H9 (cell line): ENCODE data around the gene SYNPO. TPM values are rescaled to one million over a fixed set of nuclear protein-coding genes. Genes with fewer than 3 reads are reported as not detected.

Experiments
- DNase-seq: peaks from one replicate; pipeline ENCODE4 v3.0.0-alpha.2; 2017
- H2AFZ ChIP-seq: one replicate; pipeline ENCODE4 v1.6.1; 2013; ENCODE audit warnings: mild to moderate bottlenecking, low read length, control low read depth, moderate library complexity
- H2AK5ac ChIP-seq: 2 replicates; pipeline ENCODE4 v1.6.1; 2013; ENCODE audit warnings: low read length, control low read depth, mixed read lengths; ENCODE audit not compliant: insufficient read length
- H2BK120ac ChIP-seq: one replicate; pipeline ENCODE4 v1.6.1; 2013; ENCODE audit warnings: low read depth, mild to moderate bottlenecking, low read length, control low read depth, inconsistent platforms; ENCODE audit not compliant: poor library complexity, severe bottlenecking
- H2BK12ac ChIP-seq: 2 replicates; pipeline ENCODE4 v1.6.1; 2013; ENCODE audit warnings: low read length, control low read depth, mixed read lengths, low read depth; ENCODE audit not compliant: insufficient read length
- H2BK15ac ChIP-seq: 2 replicates; pipeline ENCODE4 v1.6.1; 2013; ENCODE audit warnings: low read depth, low read length, control low read depth
- H2BK20ac ChIP-seq: one replicate; pipeline ENCODE4 v1.6.1; 2013; ENCODE audit warnings: low read depth, mild to moderate bottlenecking, low read length, control low read depth, inconsistent platforms; ENCODE audit not compliant: poor library complexity, severe bottlenecking
- H2BK5ac ChIP-seq: 2 replicates; pipeline ENCODE4 v1.6.1; 2013; ENCODE audit warnings: low read length, control low read depth, mixed read lengths; ENCODE audit not compliant: insufficient read length
- H3K14ac ChIP-seq: 2 replicates; pipeline ENCODE4 v1.6.1; 2013; ENCODE audit warnings: low read length, control low read depth; ENCODE audit not compliant: insufficient read depth
- H3K18ac ChIP-seq: 2 replicates; pipeline ENCODE4 v1.6.1; 2013; ENCODE audit warnings: low read depth, mild to moderate bottlenecking, mixed read lengths, low read length, control low read depth; ENCODE audit not compliant: insufficient read length
- H3K23ac ChIP-seq: 2 replicates; pipeline ENCODE4 v1.6.1; 2013; ENCODE audit warnings: low read length, control low read depth, mixed read lengths, low read depth; ENCODE audit not compliant: insufficient read length
- H3K23me2 ChIP-seq: 2 replicates; pipeline ENCODE4 v1.6.1; 2013; ENCODE audit warnings: low read depth, mild to moderate bottlenecking, mixed read lengths, low read length, control low read depth; ENCODE audit not compliant: insufficient read length, poor library complexity, severe bottlenecking
- H3K27ac ChIP-seq: 2 replicates; pipeline ENCODE4 v1.5.1; 2013; ENCODE audit warnings: low read length, control low read depth, mixed read lengths, low read depth; ENCODE audit not compliant: insufficient read length
- H3K27me3 ChIP-seq: 2 replicates; pipeline ENCODE4 v1.6.1; 2013; ENCODE audit warnings: low read length, control low read depth, inconsistent platforms; ENCODE audit not compliant: insufficient read depth
- H3K4ac ChIP-seq: 2 replicates; pipeline ENCODE4 v1.6.1; 2013; ENCODE audit warnings: low read depth, mild to moderate bottlenecking, control low read depth, inconsistent platforms, low read length, moderate library complexity
- H3K4me1 ChIP-seq: 2 replicates; pipeline ENCODE4 v1.6.1; 2013; ENCODE audit warnings: low read length, control low read depth, inconsistent platforms; ENCODE audit not compliant: insufficient read depth
- H3K4me2 ChIP-seq: 2 replicates; pipeline ENCODE4 v1.6.1; 2013; ENCODE audit warnings: low read length, control low read depth, mixed read lengths; ENCODE audit not compliant: insufficient read length, insufficient read depth
- H3K56ac ChIP-seq: 2 replicates; pipeline ENCODE4 v1.6.1; 2013; ENCODE audit warnings: low read depth, mild to moderate bottlenecking, mixed read lengths, low read length, control low read depth; ENCODE audit not compliant: insufficient read length
- H3K79me1 ChIP-seq: 2 replicates; pipeline ENCODE4 v1.6.1; 2013; ENCODE audit warnings: low read depth, mild to moderate bottlenecking, moderate library complexity, low read length, control low read depth, inconsistent platforms; ENCODE audit not compliant: insufficient read depth, poor library complexity, severe bottlenecking
- H3K79me2 ChIP-seq: 2 replicates; pipeline ENCODE4 v1.6.1; 2013; ENCODE audit warnings: low read length, control low read depth, inconsistent platforms; ENCODE audit not compliant: insufficient read depth
- H3K9ac ChIP-seq: 2 replicates; pipeline ENCODE4 v1.6.1; 2013; ENCODE audit warnings: low read length, control low read depth, mixed read lengths; ENCODE audit not compliant: insufficient read length; ENCODE audit errors: extremely low read depth
- H3K9me3 ChIP-seq: one replicate; pipeline ENCODE4 v1.6.1; 2013; ENCODE audit warnings: low read depth, low read length, inconsistent platforms; ENCODE audit not compliant: control insufficient read depth
- H3T11ph ChIP-seq: one replicate; pipeline ENCODE4 v1.6.1; 2013; ENCODE audit warnings: mild to moderate bottlenecking, low read length, control low read depth, inconsistent platforms
- H4K20me1 ChIP-seq: one replicate; pipeline ENCODE4 v1.6.1; 2013; ENCODE audit not compliant: control insufficient read depth, insufficient read length, insufficient read depth
- H4K5ac ChIP-seq: 2 replicates; pipeline ENCODE4 v1.6.1; 2013; ENCODE audit warnings: low read depth, mild to moderate bottlenecking, mixed read lengths, low read length, control low read depth; ENCODE audit not compliant: insufficient read length
- H4K8ac ChIP-seq: replicated peaks from 2 replicates; pipeline ENCODE4 v1.6.1; 2013; ENCODE audit warnings: low read length, control low read depth, mixed read lengths, low read depth; ENCODE audit not compliant: insufficient read length
- H4K91ac ChIP-seq: 2 replicates; pipeline ENCODE4 v1.6.1; 2013; ENCODE audit warnings: low read depth, mild to moderate bottlenecking, moderate library complexity, mixed read lengths, low read length, control low read depth; ENCODE audit not compliant: insufficient read length
- H3K27ac Mint-ChIP-seq, 3 experiments: 2 replicates in 2 of 3; 3 replicates in 1 of 3; pipeline ENCODE4 v1.8.0; 2020 to 2021; ENCODE audit warnings: mixed read lengths in 3 of 3, mild to moderate bottlenecking in 1 of 3, moderate library complexity in 1 of 3
- H3K27me3 Mint-ChIP-seq: 2 replicates; pipeline ENCODE4 v1.8.0; 2021; ENCODE audit warnings: low read depth, mild to moderate bottlenecking, moderate library complexity, mixed read lengths
- H3K36me3 Mint-ChIP-seq, 3 experiments: 2 replicates in 2 of 3; 3 replicates in 1 of 3; pipeline ENCODE4 v1.8.0; 2020 to 2021; ENCODE audit warnings: low read depth in 3 of 3, mixed read lengths in 3 of 3; ENCODE audit not compliant: insufficient read depth in 1 of 3
- H3K4me1 Mint-ChIP-seq, 2 experiments: 2 replicates each; pipeline ENCODE4 v1.8.0; 2020; ENCODE audit warnings: mixed read lengths in 2 of 2
- H3K4me3 Mint-ChIP-seq, 2 experiments: 2 replicates in 1 of 2; 3 replicates in 1 of 2; pipeline ENCODE4 v1.8.0; 2020 to 2021; ENCODE audit warnings: mild to moderate bottlenecking in 2 of 2, mixed read lengths in 2 of 2, moderate library complexity in 1 of 2
- H3K9me3 Mint-ChIP-seq, 2 experiments: 2 replicates in 1 of 2; 3 replicates in 1 of 2; pipeline ENCODE4 v1.8.0; 2020; ENCODE audit warnings: mild to moderate bottlenecking in 2 of 2, mixed read lengths in 2 of 2, moderate library complexity in 1 of 2
- WGBS: extraction: QIAGEN DNeasy Blood & Tissue Kit; methylation state at CpG from one replicate; pipeline ENCODE4 v1.1.7; 2013; ENCODE audit warnings: missing lambda C conversion rate, low lambda C conversion rate, mixed read lengths; ENCODE audit not compliant: insufficient read length; ENCODE audit errors: extremely low coverage; 5-methylcytosine and 5-hydroxymethylcytosine counted together
- total RNA-seq: library from RNA; stranded (reverse); gene quantifications from 2 replicates; pipeline ENCODE4 v1.2.1, GENCODE V29; 2021
- TF ChIP-seq, protein P1 (sequence below): fragments of 200-600 bp; sonication (generic); conservative IDR thresholded peaks from 3 replicates; pipeline ENCODE4 v1.8.0; 2021; ENCODE audit warnings: antibody characterized with exemption, mild to moderate bottlenecking

Gene SYNPO
- total RNA-seq, 1 experiment from 2014 or later: 1.7 TPM

DNA sequence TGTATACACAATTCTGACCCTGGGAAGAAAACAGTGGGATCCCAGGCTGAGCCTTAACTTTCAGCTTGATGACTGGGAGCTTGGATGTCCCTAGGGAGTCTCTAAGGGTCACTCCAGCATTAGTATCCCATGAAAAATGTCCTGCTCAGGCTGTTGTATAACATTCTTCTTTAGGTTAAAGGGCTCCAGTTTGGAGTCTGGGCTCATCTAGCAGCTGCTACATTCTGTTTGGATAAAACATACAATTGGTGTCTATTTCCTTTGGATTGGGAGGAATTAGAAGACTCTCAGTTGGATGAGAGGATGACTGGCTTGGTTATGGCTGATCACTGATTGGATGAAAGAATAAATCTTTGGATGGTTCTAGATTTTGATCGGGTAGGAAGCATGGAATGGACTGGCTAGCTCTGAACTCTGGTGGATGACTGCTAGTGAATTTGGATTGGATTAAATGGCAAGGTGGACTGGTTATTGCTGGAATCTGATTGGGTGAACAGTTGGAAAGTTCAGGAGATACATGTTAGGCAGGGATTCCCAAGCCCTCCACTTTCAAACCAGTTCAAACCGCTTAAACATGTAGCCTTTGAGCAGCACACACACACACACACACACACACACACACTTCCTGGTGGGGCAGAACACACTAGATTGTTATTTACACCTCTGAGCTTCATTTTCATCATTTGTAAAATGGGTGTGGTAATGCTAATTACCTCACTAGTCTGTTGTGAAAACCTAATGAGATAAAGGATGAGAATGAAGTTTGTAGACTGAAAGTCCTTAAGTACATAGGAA, 13.5 kb downstream of the SYNPO start:
- no peak overlapping the region for H3T11ph ChIP-seq
- H3K23ac ChIP-seq: no peak overlapping the region
- no peak overlapping the region for H2BK12ac ChIP-seq
- no peaks in the 10 kb centered on the region for H3K79me2 ChIP-seq
- DNase-seq: no peak
- H3K4me1 ChIP-seq: no peaks in the 10 kb centered on the region
- no peaks in the 10 kb centered on the region for H3K79me1 ChIP-seq
- no peaks in the 10 kb centered on the region for H4K20me1 ChIP-seq
- peaks cover 4% of the 10 kb centered on the region for H3K23me2 ChIP-seq
- no peak overlapping the region for H2BK20ac ChIP-seq
- no peak overlapping the region for H4K91ac ChIP-seq
- Mint-ChIP-seq H3K4me3 (no peak overlapping the region), H3K9me3 (no peaks in the 10 kb centered on the region), H3K36me3 (no peaks in the 10 kb centered on the region; a peak in 1 of 7 replicates), H3K27me3 (peaks cover 17% of the 10 kb centered on the region), H3K4me1 (peaks cover 21 to 45% of the 10 kb centered on the region in 2 experiments), H3K27ac (no peak overlapping the region)
- WGBS: no CpG with 5 or more reads among the region's 2 CpGs
- no peak overlapping the region for H3K27ac ChIP-seq
- H3K9ac ChIP-seq: no peak overlapping the region
- no peak overlapping the region for H2AFZ ChIP-seq
- no peaks in the 10 kb centered on the region; the same call in 1 of the 2 replicates for H3K27me3 ChIP-seq
- no peak overlapping the region for H4K8ac ChIP-seq
- H3K4ac ChIP-seq: no peak overlapping the region
- H2BK15ac ChIP-seq: no peak overlapping the region
- H3K9me3 ChIP-seq: no peaks in the 10 kb centered on the region
- no peak overlapping the region for H3K56ac ChIP-seq
- no peak overlapping the region for H3K18ac ChIP-seq
- H2AK5ac ChIP-seq: no peak overlapping the region
- no peak overlapping the region for H4K5ac ChIP-seq
- TF ChIP-seq, protein P1, sequence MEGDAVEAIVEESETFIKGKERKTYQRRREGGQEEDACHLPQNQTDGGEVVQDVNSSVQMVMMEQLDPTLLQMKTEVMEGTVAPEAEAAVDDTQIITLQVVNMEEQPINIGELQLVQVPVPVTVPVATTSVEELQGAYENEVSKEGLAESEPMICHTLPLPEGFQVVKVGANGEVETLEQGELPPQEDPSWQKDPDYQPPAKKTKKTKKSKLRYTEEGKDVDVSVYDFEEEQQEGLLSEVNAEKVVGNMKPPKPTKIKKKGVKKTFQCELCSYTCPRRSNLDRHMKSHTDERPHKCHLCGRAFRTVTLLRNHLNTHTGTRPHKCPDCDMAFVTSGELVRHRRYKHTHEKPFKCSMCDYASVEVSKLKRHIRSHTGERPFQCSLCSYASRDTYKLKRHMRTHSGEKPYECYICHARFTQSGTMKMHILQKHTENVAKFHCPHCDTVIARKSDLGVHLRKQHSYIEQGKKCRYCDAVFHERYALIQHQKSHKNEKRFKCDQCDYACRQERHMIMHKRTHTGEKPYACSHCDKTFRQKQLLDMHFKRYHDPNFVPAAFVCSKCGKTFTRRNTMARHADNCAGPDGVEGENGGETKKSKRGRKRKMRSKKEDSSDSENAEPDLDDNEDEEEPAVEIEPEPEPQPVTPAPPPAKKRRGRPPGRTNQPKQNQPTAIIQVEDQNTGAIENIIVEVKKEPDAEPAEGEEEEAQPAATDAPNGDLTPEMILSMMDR: no peak
- no peak overlapping the region for H2BK120ac ChIP-seq
- no peak overlapping the region for H2BK5ac ChIP-seq
- H3K4me2 ChIP-seq: no peak overlapping the region
- no peak overlapping the region for H3K14ac ChIP-seq
